ENCODE results near the gene UBE2V1.
"Not testable (repeated sequence)": the region's sequence is repeated elsewhere in the genome, so short reads cannot be mapped to it uniquely, and the experiment has no call there.

UBE2V1 gene

DNA sequence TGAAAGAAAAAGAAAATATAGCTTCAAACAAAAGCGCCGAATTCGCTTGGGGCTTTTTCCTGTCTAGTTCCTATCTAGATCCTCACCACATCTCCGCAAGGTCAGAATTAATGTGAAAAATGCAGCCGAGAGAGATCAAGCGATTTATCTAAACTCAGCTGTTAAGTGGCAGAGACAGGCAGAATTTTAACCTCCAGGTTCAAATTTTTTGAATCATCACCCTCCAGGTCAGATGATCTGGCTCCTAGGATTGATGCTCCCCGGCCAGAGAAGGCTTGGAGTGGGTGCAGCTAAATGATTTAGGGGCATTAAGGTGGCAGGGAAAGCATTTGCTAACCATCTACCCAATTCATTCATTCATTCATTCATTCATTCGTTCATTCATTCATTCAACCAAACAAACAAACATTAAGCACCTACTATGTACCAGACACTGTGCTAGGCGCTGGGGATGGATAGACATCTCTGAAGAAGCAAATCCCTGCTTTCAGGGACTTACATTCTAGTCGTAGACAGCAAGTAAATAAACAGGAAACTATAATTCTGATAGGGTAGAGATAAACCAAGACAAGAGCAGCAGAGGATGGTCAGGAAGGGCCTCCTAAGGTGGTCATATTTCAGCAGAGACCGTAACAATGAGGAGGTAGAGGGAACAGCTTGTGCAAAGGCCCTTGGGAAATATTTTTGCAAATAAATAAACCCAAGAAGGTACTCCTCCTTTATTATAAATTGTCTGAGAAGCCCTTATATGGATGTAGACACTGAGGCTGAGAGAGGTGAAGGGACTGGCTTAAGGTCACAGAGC, 672 bp upstream of the UBE2V1 start:
- peak; percentile 39 for DNase-seq

DNA sequence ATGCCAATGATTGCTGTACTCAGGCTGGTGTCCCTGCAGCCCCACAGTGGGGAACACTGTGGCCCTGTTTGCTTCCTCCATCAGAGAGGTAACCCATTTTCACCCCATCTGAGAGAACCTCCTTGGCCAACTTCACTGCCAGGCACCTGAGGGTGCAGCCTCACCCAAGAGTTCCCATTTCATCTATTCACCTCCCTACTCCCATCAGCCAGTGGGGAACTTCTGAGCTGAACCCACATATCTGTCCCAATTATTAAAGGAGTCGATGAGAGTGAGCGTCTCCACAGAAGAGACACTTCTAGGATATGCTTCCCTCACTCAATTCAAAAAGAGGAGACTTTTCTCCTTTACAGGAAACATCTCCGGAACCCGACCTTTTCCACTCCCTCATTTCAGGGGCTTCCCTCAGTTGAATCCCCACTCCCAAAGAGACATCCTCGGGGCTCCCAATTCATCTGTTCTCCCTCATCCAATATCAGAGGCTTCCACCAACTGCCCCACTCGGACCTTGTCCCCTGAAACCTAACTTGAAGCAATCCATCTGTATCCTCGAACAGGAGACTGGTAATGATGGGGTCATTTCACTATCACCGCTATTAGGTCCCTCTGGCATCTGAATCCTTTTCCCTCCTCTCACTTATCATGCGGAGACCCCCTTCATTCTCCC, 988 bp downstream of the UBE2V1 start:
- DNase-seq, result no peak

DNA sequence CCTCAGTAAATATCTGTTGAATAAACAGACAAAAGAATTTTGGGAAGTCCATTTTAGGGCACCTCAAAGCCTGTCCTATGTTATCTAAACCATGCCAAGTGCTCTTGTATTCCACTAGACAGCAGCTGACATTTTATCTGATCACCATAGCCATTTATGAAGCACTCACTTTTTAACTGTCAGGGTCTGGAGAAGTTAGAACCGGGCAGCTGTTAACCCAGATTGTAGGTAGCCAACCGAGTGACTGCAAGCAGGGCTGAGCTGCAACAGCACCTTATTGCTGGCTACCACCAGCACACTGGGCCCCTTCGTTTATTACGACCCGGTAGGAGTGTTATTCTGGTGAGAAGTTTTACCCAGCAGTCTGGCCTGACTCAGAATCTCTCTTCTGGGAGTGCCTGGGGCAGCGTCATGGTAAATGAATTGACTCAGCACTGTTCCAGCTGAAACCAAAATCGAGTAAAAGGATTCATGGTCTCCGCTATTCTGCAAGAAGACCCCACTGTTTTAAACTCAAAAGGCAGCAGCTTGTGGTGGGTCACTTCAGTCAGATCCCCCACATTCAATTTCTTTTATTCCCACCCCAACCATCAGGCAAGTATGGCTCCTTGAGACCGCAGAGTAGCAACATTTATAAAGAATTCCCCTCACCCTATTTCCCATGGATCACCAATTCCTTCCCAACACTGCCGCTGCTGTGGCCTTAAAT, 1.7 kb downstream of the UBE2V1 start:
- no peak for DNase-seq

DNA sequence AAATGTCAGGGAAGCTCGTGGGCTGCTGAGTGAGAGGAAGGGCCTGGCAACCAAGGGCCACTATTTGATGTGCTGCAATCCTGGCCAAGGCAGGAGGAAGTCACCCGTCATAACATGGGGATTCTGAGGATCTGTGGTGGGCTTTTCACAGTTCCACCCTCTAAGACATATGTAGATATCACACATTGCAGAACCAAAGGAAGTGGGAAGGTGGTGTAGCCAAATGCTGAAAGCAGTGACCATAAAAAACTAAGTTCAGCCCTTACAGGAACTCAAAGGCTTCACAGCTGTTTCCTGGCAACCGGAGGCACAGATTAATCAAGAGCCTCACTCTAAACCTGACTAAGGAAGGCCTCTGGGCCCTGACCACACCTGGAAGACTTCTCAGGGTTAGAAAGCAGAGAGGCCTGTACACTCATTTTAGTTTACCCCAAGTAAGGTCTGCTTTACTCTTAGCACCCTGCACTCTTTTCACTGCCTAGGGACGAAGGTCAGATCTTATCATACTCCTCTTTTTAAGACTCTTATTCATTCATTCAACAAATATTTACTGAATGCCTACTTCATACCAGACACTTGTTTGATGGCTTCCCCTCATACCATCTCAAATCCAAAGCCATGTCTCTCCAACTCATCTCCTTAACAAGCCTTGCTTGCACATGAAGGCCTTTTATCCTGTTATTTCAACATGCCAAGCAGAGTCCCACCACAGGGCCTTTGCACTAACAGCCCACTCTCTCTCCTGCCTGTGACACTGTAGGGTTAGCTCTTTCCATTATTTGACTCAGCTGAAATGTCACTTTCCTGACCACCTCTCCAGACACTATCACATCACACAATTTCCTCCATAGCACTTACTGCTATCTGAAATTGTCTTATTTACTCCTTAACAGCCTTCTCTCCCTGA, 2.6 kb downstream of the UBE2V1 start:
- no peak for DNase-seq

DNA sequence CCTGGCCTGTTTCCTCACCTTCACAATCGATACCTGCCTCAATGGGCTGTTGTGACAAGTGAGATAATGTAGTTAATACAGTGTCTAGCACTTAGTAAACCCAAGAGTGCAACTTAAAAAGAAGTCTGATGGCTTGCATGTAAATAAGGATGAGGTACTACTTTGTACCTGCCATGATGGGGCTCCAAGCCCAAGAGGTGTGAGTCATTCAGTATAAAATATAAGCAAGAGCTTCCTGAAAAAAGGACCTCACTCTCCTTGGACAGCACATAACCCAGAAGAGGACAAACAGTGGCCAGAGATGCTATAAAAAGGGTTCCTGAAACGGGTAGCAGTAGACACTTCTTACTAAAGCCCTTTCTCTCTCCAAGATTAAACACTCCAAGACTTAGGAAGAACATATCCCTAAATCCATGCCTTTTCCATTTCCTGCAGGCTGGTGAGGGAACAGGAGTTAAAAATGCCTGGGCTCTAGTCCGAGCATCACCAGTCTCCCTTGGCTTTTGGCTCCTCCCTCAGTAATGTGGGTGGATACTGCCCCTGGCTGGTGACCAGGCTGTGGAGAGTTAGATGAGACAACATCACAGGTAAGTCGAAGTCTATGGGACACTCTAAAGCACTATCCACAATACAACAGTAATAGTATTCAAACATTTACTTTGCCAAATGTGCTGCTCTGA, 4.3 kb downstream of the UBE2V1 start:
- DNase-seq, result no peak

DNA sequence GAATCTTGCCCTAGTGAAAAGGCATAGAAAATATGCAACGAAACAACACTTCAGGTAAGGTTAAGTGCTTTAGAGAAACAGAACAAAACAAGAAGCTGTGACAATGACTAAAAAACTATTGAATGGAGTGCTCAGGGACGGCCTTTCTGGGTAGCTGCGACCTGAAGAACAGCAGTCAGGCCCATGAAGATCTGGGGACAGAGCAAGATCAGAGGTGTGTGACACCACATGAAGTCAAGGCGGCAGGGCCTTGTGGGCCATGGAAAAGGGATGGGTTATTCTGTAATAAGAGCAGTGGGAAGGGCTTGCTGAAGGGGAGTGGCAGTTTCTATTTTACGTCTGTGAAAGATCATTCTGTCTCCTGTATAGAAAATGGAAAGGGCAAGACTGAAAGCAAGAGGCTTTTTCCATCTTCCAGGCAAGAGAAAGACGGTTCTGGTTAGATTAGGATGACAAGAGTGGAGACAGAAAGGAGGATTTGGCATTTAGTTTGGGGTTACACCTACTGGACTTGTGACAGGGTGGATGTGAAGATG, 5.1 kb downstream of the UBE2V1 start:
- DNase-seq, result no peak

GRCh38 chr20:50107086-50107660, 5.8 kb downstream of the UBE2V1 start:
- no peak for DNase-seq

- DNase-seq, result not testable (repeated sequence)
Observed at GRCh38 chr20:50106669-50107068, 6.3 kb downstream of the UBE2V1 start.

DNA sequence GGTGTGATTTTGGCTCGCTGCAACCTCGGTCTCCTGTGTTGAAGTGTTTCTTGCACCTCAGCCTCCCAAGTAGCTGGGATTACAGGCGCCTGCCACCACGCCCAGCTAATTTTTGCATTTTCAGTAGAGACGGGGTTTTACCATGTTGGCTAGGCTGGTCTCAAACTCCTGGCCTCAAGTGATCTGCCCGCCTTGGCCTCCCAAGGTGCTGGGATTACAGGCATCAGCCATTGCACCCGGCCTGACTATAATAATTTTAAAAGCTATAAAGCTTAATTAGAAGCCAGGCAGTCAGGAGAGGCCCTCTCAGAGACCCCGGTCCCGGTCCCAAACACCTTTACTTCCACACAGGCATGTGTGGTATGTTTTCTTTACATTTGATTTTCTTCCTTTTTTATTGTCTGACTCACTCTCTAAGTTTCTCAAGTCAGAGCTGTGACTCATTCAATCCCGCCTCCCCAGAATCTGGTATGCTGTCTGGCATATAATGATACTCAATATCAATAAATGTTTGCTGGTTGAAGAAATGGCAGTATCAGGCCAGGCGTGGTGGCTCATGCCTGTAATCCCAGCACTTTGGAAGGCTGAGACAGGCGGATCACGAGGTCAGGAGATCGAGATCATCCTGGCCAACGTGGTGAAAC, 9.4 kb downstream of the UBE2V1 start:
- DNase-seq, result not testable (repeated sequence)

DNA sequence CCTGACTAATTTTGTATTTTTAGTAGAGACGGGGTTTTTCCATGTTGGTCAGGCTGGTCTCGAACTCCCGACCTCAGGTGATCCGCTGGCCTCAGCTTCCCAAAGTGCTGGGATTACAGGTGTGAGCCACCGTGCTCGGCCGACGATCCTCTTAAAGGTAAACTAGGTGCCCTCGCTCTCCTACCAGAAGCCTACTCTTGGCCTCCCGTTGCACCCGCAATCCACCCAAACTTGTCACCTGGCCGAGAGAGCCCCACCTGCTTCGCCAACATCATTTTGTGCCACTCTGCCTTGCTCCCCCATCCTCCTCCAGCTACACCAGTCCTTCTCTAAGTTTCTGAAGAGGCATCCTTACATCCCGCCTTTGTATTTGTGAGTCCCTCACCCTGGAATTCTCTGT, 10.4 kb downstream of the UBE2V1 start:
- DNase-seq, result not testable (repeated sequence)

DNA sequence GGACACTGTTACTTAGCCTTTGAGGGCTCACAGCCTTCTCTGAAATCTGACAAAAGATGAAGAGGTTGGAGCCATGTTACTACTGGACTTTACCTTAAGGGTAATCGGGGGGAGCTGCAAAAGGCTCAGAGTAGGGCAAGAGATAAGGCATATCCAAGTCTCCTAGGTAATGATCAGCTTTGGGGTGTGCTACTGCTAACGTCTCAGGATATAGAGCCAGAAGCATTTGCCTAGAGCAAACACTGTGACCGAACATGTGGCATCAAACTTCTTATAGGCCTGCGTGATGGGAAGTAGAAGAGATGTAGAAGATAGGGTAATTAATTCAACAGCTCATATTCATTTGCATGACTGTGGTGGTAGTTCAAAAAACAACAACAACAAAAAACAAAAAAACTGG, 11.1 kb downstream of the UBE2V1 start:
- DNase-seq, result no peak

DNA sequence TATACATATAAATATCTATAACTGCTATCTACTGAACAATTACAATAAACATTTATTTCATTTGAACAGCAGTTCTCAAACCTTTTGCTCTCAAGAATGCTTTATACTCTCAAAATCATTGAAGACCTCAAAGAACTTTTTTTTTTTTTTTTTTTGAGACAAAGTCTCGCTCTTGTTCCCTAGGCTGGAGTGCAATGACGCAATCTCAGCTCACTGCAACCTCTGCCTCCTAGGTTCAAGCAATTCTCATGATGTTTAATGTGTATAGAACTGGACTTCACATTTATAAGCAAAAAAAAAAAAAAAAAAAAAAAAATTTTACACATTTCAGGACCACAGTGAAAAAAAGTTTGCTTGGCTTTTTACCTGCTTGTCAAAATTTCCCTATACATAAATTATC, 11.7 kb downstream of the UBE2V1 start:
- DNase-seq, result no peak

- no peak for DNase-seq
Observed at GRCh38 chr20:50100552-50100951, 12.4 kb downstream of the UBE2V1 start.

GRCh38 chr20:50099565-50099991, 13.4 kb downstream of the UBE2V1 start:
- no peak for DNase-seq

DNA sequence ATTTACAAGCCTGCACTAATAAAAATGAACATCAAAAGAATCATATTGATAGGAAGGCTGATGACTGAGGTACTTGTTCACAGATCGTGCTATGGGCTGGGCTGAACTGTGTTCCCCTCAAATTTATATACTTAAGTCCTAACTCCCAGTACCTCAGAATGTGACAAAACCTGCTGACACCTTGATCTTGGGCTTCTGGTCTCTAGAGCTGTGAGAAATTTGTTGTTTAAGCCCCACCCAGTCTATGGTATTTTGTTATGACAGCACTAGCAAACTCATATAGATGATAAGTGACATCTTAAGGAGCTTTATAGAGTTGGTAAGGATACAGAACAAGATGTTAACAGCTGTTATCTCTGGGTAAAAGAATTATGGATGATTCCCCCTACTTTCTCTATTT, 13.8 kb downstream of the UBE2V1 start:
- no peak for DNase-seq

- DNase-seq, result no peak
Observed at GRCh38 chr20:50098259-50098658, 14.7 kb downstream of the UBE2V1 start.

GRCh38 chr20:50097843-50098242, 15.1 kb downstream of the UBE2V1 start:
- DNase-seq, result no peak

DNA sequence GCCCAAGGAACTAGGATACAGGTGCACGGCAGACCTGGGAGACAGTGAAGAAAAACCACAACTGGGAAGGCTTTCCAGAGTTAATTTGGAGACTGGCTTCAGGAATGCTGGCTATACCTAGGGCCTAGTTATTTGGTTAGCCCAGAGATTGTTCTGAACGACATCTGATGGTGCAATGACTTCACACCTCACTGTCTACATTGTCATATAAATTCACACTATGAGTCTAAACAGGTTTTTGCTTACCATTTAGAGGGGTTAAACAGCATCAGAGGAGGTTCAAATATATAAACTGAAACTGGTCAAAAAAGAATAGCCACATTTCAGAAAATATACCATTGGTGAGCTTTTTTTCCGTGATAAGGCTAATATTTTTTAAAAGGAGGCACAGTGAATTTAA, 16.7 kb downstream of the UBE2V1 start:
- DNase-seq, result no peak

- no peak for DNase-seq
Observed at GRCh38 chr20:50095476-50096078, 17.4 kb downstream of the UBE2V1 start.

DNA sequence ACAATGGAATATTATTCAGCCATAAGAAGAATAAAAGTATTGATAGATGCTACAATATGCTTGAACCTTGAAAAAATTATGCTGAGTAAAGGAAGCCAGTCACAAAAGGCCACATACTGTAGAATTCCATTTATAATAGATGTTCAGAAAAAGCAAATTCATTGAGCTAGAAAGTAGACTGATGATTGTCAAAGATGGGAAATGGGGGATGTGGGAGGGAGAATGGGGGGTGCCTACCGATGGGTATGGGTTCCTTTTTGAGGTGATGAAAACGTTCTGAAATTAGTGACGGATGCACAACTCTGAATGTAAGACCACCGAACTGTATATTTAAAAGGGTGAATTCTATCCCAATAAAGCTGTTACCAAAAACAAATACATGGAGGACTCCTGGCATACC, 18.4 kb downstream of the UBE2V1 start:
- DNase-seq, result no peak

GRCh38 chr20:50093240-50093639, 19.7 kb downstream of the UBE2V1 start:
- DNase-seq, result no peak
